GM19438 (cell line): Measurements from ENCODE around the gene ZFR.
"Not testable (repeated sequence)": the region's sequence is repeated elsewhere in the genome, so short reads cannot be mapped to it uniquely, and the experiment has no call there.

ENCODE experiments used
- ATAC-seq: cut with Tn5 transposase; IDR thresholded peaks from one replicate; pipeline ENCODE4 v1.9.1; 2021; ENCODE audit warnings: low read depth; ENCODE audit not compliant: unreplicated experiment

The ZFR gene

GRCh38 chr5:32325616-32326015, 118.9 kb downstream of the ZFR start:
- no peak for ATAC-seq

GRCh38 chr5:32325062-32325461, 119.5 kb downstream of the ZFR start:
- peak; percentile 49 for ATAC-seq

GRCh38 chr5:32323741-32324140, 120.8 kb downstream of the ZFR start:
- ATAC-seq: no peak

- ATAC-seq: no peak
Observed at GRCh38 chr5:32322882-32323281, 121.7 kb downstream of the ZFR start.

- ATAC-seq: not testable (repeated sequence)
Observed at GRCh38 chr5:32321787-32322186, 122.8 kb downstream of the ZFR start.

GRCh38 chr5:32320576-32320975, 124.0 kb downstream of the ZFR start:
- ATAC-seq: no peak

- ATAC-seq: no peak
Observed at GRCh38 chr5:32319926-32320543, 124.5 kb downstream of the ZFR start.

GRCh38 chr5:32319392-32319791, 125.1 kb downstream of the ZFR start:
- no peak for ATAC-seq

- no peak for ATAC-seq
Observed at GRCh38 chr5:32317041-32317440, 127.5 kb downstream of the ZFR start.

GRCh38 chr5:32315221-32316014, 129.1 kb downstream of the ZFR start:
- no peak for ATAC-seq

- no peak for ATAC-seq
Observed at GRCh38 chr5:32314658-32315057, 129.9 kb downstream of the ZFR start.

- not testable (repeated sequence) for ATAC-seq
Observed at GRCh38 chr5:32314152-32314488, 130.4 kb downstream of the ZFR start.

- peak; percentile 91 for ATAC-seq
Observed at GRCh38 chr5:32312595-32313332, 131.8 kb downstream of the ZFR start, which contains the start of gene MTMR12. Gene MTMR12 (minus strand): TSS chr5:32312939. CDS start chr5:32312838, 101 bp downstream.

GRCh38 chr5:32312197-32312594, 132.3 kb downstream of the ZFR start:
- peak; percentile 33 for ATAC-seq

GRCh38 chr5:32311404-32312196, 132.9 kb downstream of the ZFR start:
- no peak for ATAC-seq

GRCh38 chr5:32309761-32310160, 134.8 kb downstream of the ZFR start:
- no peak for ATAC-seq

GRCh38 chr5:32308946-32309345, 135.6 kb downstream of the ZFR start:
- ATAC-seq: no peak

- ATAC-seq: no peak
Observed at GRCh38 chr5:32307769-32308194, 136.8 kb downstream of the ZFR start.

- no peak for ATAC-seq
Observed at GRCh38 chr5:32304622-32305021, 139.9 kb downstream of the ZFR start.
